NCI-H774 (cell line): Measurements from ENCODE around the gene FADS2.

Experiments used
- DNase-seq: peaks from one replicate; lab custom pipeline; 2025; lab: John Stamatoyannopoulos, UW

The FADS2 gene

GRCh38 chr11:61820174-61820573 lies 7.9 kb upstream of the FADS2 start:
- DNase-seq, result no peak

GRCh38 chr11:61826930-61827570 lies 1.1 kb upstream of the FADS2 start:
- no peak for DNase-seq

- DNase-seq, result no peak
Observed at GRCh38 chr11:61828379-61828628, 204 bp downstream of the FADS2 start.

- DNase-seq, result peak; percentile 18
Observed at GRCh38 chr11:61828629-61829407, 718 bp downstream of the FADS2 start.

- DNase-seq, result no peak
Observed at GRCh38 chr11:61829806-61830205, 1.7 kb downstream of the FADS2 start.

GRCh38 chr11:61830237-61831105 lies 2.4 kb downstream of the FADS2 start:
- DNase-seq, result no peak

GRCh38 chr11:61832207-61832606 lies 4.1 kb downstream of the FADS2 start:
- DNase-seq, result no peak

GRCh38 chr11:61832754-61833153 lies 4.7 kb downstream of the FADS2 start:
- DNase-seq, result no peak

GRCh38 chr11:61833471-61833870 lies 5.4 kb downstream of the FADS2 start:
- DNase-seq, result no peak

- DNase-seq, result no peak
Observed at GRCh38 chr11:61833926-61834277, 5.8 kb downstream of the FADS2 start.

- no peak for DNase-seq
Observed at GRCh38 chr11:61834278-61835048, 6.4 kb downstream of the FADS2 start.

- no peak for DNase-seq
Observed at GRCh38 chr11:61836193-61836592, 8.1 kb downstream of the FADS2 start.

- no peak for DNase-seq
Observed at GRCh38 chr11:61837411-61838005, 9.4 kb downstream of the FADS2 start.

- DNase-seq, result no peak
Observed at GRCh38 chr11:61838501-61838900, 10.4 kb downstream of the FADS2 start.

- no peak for DNase-seq
Observed at GRCh38 chr11:61838921-61839320, 10.8 kb downstream of the FADS2 start.

- DNase-seq, result no peak
Observed at GRCh38 chr11:61839742-61840141, 11.6 kb downstream of the FADS2 start.

- no peak for DNase-seq
Observed at GRCh38 chr11:61840371-61840770, 12.3 kb downstream of the FADS2 start.

- no peak for DNase-seq
Observed at GRCh38 chr11:61841636-61842527, 13.8 kb downstream of the FADS2 start.

GRCh38 chr11:61842528-61842820 lies 14.4 kb downstream of the FADS2 start:
- DNase-seq, result no peak

GRCh38 chr11:61844909-61845565 lies 16.9 kb downstream of the FADS2 start:
- DNase-seq, result no peak
